Bronchial epithelial cell (primary cell): Measurements from ENCODE around the gene PTPRT. TPM values are rescaled to one million over a fixed set of nuclear protein-coding genes. Genes with fewer than 3 reads are reported as not detected.

Experiments used
- DNase-seq: peaks from one replicate; pipeline ENCODE4 v3.0.0-alpha.2; 2010; ENCODE audit warnings: low read depth
- FAIRE-seq: peaks from 2 replicates; lab custom pipeline; 2011; peaks lifted over from hg19 to GRCh38; lab: Jason Lieb, UNC
- H3K27me3 ChIP-seq: 2 replicates; pipeline ENCODE4 v1.5.1; 2011; ENCODE audit warnings: low read length; ENCODE audit not compliant: control insufficient read depth, insufficient read depth
- H3K36me3 ChIP-seq: 2 replicates; pipeline ENCODE4 v1.5.1; 2011; ENCODE audit warnings: low read length; ENCODE audit not compliant: control insufficient read depth, insufficient read depth
- H3K4me3 ChIP-seq: 2 replicates; pipeline ENCODE4 v1.5.1; 2011; ENCODE audit warnings: mild to moderate bottlenecking, low read depth, low read length, control low read depth
- total RNA-seq: library from RNA; depleted of rRNA; stranded (reverse); fragments of >200 nt; gene quantifications from 2 replicates; pipeline ENCODE4 v1.2.1, GENCODE V29; 2014
- TF ChIP-seq, protein P1 (sequence below): IDR thresholded peaks from 2 replicates; pipeline ENCODE4 v1.5.1; 2011; ENCODE audit warnings: mild to moderate bottlenecking, moderate library complexity, low read length, control low read depth, inconsistent platforms; ENCODE audit not compliant: insufficient read depth, severe bottlenecking

Gene PTPRT
- total RNA-seq, 1 donor from 2014 or later: not detected

DNA sequence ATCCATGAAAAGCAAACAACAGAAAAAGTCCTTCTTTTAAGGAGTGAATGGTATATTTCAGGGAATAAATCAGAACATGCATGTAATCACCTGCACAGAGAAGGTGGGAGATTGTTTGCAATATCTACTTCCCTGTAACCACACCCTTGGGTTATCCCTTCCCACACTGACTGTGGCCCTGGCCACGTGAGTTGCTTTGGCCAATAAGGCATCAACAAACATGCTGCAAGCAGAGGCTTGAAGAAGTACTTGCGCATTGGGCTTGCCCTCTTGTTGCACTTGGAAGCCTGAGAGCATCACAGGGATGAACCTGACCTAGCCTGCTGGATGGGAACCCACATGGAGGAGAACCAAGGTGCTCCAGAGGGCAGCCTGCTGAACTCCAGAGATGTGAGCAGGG is 208.5 kb downstream of the PTPRT start:
- Histone ChIP-seq H3K4me3 (no peak overlapping the region), H3K36me3 (no peaks in the 10 kb centered on the region), H3K27me3 (no peaks in the 10 kb centered on the region)
- FAIRE-seq (no peak), DNase-seq (peak; percentile 1)
- TF ChIP-seq, protein P1, sequence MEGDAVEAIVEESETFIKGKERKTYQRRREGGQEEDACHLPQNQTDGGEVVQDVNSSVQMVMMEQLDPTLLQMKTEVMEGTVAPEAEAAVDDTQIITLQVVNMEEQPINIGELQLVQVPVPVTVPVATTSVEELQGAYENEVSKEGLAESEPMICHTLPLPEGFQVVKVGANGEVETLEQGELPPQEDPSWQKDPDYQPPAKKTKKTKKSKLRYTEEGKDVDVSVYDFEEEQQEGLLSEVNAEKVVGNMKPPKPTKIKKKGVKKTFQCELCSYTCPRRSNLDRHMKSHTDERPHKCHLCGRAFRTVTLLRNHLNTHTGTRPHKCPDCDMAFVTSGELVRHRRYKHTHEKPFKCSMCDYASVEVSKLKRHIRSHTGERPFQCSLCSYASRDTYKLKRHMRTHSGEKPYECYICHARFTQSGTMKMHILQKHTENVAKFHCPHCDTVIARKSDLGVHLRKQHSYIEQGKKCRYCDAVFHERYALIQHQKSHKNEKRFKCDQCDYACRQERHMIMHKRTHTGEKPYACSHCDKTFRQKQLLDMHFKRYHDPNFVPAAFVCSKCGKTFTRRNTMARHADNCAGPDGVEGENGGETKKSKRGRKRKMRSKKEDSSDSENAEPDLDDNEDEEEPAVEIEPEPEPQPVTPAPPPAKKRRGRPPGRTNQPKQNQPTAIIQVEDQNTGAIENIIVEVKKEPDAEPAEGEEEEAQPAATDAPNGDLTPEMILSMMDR: no peak

DNA sequence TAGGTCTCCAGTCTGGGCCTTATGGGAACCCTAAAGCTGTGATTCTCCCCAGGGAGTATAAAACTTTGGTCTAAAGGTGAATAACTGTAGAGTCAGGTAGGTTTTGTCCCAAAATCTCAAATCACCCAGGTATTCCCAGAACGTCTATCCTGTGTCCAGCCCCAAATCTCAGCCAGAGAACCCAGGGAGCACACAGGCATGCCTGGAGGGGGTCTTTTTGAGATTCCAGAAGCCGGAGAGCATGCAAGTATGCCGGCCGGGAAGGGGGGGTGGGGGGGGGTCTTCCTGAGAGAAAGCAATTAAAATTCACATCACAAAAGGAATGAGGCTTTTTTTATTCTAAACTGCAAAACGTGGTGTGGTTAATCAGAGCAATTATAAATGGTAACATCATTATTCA is 210.0 kb downstream of the PTPRT start:
- FAIRE-seq (no peak), DNase-seq (no peak)
- Histone ChIP-seq H3K36me3 (no peaks in the 10 kb centered on the region), H3K27me3 (no peaks in the 10 kb centered on the region), H3K4me3 (no peak overlapping the region)
- TF ChIP-seq, protein P1: no peak

- Histone ChIP-seq H3K4me3 (no peak overlapping the region), H3K36me3 (no peaks in the 10 kb centered on the region), H3K27me3 (no peaks in the 10 kb centered on the region)
- no peak for FAIRE-seq
- DNase-seq: no peak
- TF ChIP-seq, protein P1: no peak
Observed at GRCh38 chr20:42978184-42978974, 211.3 kb downstream of the PTPRT start.

GRCh38 chr20:42975974-42976373 is 213.7 kb downstream of the PTPRT start:
- Histone ChIP-seq H3K27me3 (no peaks in the 10 kb centered on the region), H3K4me3 (no peak overlapping the region), H3K36me3 (no peaks in the 10 kb centered on the region)
- TF ChIP-seq, protein P1: no peak
- FAIRE-seq (no peak), DNase-seq (no peak)

- TF ChIP-seq, protein P1: no peak
- Histone ChIP-seq H3K27me3 (no peaks in the 10 kb centered on the region), H3K36me3 (no peaks in the 10 kb centered on the region), H3K4me3 (no peak overlapping the region)
- no peak for FAIRE-seq
- no peak for DNase-seq
Observed at GRCh38 chr20:42974347-42974746, 215.4 kb downstream of the PTPRT start.

DNA sequence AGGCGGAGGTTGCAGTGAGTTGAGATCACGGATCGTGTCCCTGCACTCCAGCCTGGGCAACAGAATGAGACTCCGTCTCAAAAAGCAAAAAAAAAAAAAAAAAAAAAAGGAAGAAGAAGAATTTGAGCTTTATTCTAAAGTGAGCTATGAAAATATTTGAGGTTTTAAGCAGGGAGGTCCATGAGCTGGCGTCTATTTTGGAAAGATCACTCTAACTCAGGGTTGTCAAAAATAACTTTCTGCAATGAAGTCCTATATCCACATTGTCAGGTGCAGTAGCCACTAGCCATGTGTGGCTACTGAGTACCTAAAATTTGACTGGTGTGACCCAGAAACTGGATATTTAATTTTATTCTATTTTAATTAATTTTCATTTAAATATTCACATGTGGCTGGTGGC is 217.1 kb downstream of the PTPRT start:
- H3K36me3 ChIP-seq: no peaks in the 10 kb centered on the region
- no peak overlapping the region for H3K4me3 ChIP-seq
- FAIRE-seq (no peak), DNase-seq (no peak)
- no peaks in the 10 kb centered on the region for H3K27me3 ChIP-seq
- TF ChIP-seq, protein P1: no peak
